Spinal cord (tissue), 10 donors: Measurements from ENCODE around the gene KCNJ10. TPM values are rescaled to one million over a fixed set of nuclear protein-coding genes. Genes with fewer than 3 reads are reported as not detected.

Experiments used
- DNase-seq, 6 donors: peaks; one replicate each; pipeline versions ENCODE4 v3.0.0 to v3.0.0-alpha.2; 2013 to 2015; ENCODE audit warnings: low spot score in 6 of 6, low read depth in 4 of 6
- H3K27ac ChIP-seq: one replicate; pipeline ENCODE4 v1.5.1; 2013; ENCODE audit warnings: low read depth, low read length, control low read depth
- H3K27me3 ChIP-seq: one replicate; pipeline ENCODE4 v1.6.1; 2013; ENCODE audit warnings: low read length; ENCODE audit not compliant: control insufficient read depth, insufficient read depth
- H3K36me3 ChIP-seq: one replicate; pipeline ENCODE4 v1.6.1; 2013; ENCODE audit warnings: low read length; ENCODE audit not compliant: control insufficient read depth, insufficient read depth
- H3K4me1 ChIP-seq: one replicate; pipeline ENCODE4 v1.6.1; 2013; ENCODE audit warnings: low read length; ENCODE audit not compliant: control insufficient read depth, insufficient read depth
- H3K4me3 ChIP-seq: one replicate; pipeline ENCODE4 v1.5.1; 2013; ENCODE audit warnings: low read depth, low read length, control low read depth
- H3K9me3 ChIP-seq: one replicate; pipeline ENCODE4 v1.6.1; 2013; ENCODE audit warnings: low read length; ENCODE audit not compliant: control insufficient read depth, insufficient read depth
- WGBS: methylation state at CpG from one replicate; pipeline ENCODE4 v1.1.5; 2013; ENCODE audit warnings: missing lambda C conversion rate; ENCODE audit not compliant: insufficient coverage; 5-methylcytosine and 5-hydroxymethylcytosine counted together
- polyA plus RNA-seq, 2 donors: library from polyadenylated mRNA; unstranded; fragments of 120-200 nt; gene quantifications; one replicate each; pipeline ENCODE4 v1.2.1, GENCODE V29; 2013; ENCODE audit not compliant: insufficient read length in 2 of 2
- total RNA-seq, 2 donors: library from RNA; depleted of rRNA in 1 of 2; stranded (reverse); fragments of 120-200 nt in 1 of 2; fragments of >200 nt in 1 of 2; gene quantifications; one replicate each; pipeline versions ENCODE4 v1.2.3 to v1.2.4, GENCODE V29; 2013 to 2014
- donor health status: healthy.

The KCNJ10 gene
- total and polyA plus RNA-seq, 4 donors: 14.9 to 81.6 (median 42.8) TPM

DNA sequence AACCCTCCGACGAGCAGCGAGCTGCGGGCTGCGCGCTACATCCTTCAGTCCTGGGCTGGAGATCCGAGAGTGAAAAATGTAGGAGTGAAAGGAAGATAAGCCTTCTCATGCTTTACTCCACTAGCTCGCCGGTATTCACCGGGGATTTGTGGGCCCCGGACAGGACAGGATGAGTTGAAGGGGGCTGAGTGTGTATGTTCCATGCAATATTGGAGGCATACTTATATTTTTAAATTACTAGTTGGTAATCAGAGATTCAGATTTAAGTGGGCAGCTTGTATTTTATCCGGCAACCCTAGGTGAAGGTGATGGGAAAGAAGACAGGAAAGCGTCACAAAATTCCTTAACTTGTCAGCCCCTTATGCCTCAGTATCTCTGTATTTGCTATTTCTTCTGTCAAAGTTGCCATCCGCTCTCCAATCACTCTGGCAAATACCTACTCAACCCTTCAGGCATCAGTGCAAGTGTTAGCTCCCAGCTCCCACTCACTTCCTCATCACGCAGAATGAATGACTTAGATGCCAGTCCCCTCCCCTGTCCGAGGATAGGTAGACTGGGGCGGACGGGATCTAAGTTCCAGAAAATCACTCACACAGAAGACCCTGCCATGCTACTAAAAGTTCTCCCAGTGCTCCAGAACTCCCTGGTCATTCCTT lies 37.7 kb downstream of the KCNJ10 start:
- 0% methylated on average over 1 of the region's 18 CpGs for WGBS
- Histone ChIP-seq H3K27me3 (no peaks in the 10 kb centered on the region), H3K4me1 (peaks cover 11% of the 10 kb centered on the region), H3K9me3 (no peaks in the 10 kb centered on the region), H3K36me3 (no peaks in the 10 kb centered on the region), H3K27ac (peak overlapping the region; percentile 78), H3K4me3 (peak overlapping the region; percentile 72)
- DNase-seq: peak in 2 of 6 donors; percentile 38 to 54

- Histone ChIP-seq H3K4me1 (peaks cover 11% of the 10 kb centered on the region), H3K4me3 (peak within 1 kb of the TSS; percentile 72), H3K36me3 (no peaks in the 10 kb centered on the region), H3K9me3 (no peaks in the 10 kb centered on the region), H3K27me3 (no peaks in the 10 kb centered on the region), H3K27ac (peak within 1 kb of the TSS; percentile 78)
- under 1% methylated on average over 43 of the region's 60 CpGs for WGBS
- peak; percentile 88 to 99 (median 96) for DNase-seq
Observed at GRCh38 chr1:160031365-160032164, 38.4 kb downstream of the KCNJ10 start, which contains the start of gene PIGM. Gene PIGM (minus strand): TSS chr1:160031990. CDS start chr1:160031739, 251 bp downstream.

GRCh38 chr1:160030657-160031364 lies 39.1 kb downstream of the KCNJ10 start:
- H3K4me1 ChIP-seq: peaks cover 11% of the 10 kb centered on the region
- H3K27ac ChIP-seq: no peak overlapping the region
- no peaks in the 10 kb centered on the region for H3K27me3 ChIP-seq
- peak in 3 of 6 donors; percentile 19 to 53 (median 27) for DNase-seq
- WGBS: 6% methylated on average over 18 of the region's 23 CpGs
- no peaks in the 10 kb centered on the region for H3K9me3 ChIP-seq
- peak overlapping the region; percentile 72 for H3K4me3 ChIP-seq
- no peaks in the 10 kb centered on the region for H3K36me3 ChIP-seq

DNA sequence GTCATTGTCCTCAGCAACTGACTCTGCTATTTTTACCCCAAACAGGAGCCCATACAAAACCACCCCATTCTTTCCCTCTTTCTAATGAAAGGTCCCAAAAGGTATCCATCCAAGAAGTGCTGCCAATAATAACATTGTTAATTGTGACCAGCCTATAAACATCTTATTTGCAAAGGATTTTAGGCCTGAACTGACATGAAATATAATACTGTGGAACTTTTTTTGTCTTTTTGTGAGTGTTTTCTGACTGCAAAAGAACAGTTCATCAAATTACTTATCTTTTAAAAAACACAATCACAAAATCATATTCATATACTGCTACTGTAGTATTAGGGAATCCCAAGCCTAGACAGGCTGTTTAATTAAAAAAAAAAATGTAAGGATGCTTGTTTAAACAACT lies 41.5 kb downstream of the KCNJ10 start:
- Histone ChIP-seq H3K4me1 (peaks cover 11% of the 10 kb centered on the region), H3K4me3 (no peak overlapping the region), H3K27ac (no peak overlapping the region), H3K27me3 (no peaks in the 10 kb centered on the region), H3K36me3 (no peaks in the 10 kb centered on the region), H3K9me3 (no peaks in the 10 kb centered on the region)
- DNase-seq: no peak

DNA sequence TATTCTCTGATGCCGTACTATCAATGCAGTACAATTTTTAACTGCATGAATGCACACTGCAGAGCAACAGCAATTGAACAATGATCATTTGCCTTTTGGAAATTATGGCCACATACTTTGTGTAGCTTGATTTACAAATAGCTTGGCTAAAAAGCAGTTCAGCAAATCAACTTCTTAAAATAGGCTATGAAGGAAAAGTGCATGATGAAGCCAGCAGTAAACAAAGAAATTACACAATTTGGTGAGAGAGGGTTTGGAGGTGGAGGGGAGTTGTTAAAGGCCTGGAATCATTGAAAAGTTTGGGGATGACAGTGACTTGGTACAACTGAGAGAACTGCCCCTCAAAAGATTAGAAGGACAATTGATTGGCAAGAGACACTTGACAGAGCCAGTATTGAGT lies 44.6 kb downstream of the KCNJ10 start:
- Histone ChIP-seq H3K36me3 (no peaks in the 10 kb centered on the region), H3K27me3 (no peaks in the 10 kb centered on the region), H3K9me3 (no peaks in the 10 kb centered on the region), H3K27ac (no peak overlapping the region), H3K4me1 (peaks cover 3% of the 10 kb centered on the region), H3K4me3 (no peak overlapping the region)
- 20% methylated on average over 1 of the region's 1 CpG for WGBS
- no peak for DNase-seq

DNA sequence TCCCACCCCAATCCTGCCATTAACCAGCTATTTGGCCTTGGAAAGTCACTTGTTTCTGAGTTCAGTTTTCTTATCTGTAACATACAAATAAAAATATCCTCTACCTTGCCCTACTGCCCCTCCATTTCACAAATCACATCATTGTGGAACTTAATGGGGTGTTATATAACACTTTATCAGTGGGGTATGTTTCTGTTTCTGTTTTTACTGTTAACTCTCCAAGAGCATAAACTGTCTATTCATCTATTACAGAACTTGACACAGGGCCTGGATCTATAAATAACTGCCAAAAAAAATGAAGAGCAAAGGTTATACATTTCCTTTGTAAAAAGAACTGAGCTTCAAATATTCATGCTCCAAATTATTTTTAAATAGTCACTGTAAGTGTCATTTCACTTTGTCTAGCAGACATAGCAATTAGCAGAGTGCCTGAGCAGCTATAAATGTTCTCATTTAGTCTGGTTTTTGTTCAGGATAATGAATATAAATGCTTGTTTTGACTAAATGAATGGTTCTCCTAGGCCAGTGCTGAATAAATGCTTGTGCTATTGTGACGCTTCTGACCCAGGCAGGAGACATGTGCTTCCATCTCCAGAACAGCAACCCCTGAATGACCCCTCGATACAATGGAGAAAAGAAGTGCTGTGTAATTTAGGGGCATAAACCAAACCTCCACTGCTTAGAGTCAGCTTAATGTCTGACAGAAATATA lies 45.6 kb downstream of the KCNJ10 start:
- Histone ChIP-seq H3K27me3 (no peaks in the 10 kb centered on the region), H3K9me3 (no peaks in the 10 kb centered on the region), H3K4me1 (no peaks in the 10 kb centered on the region), H3K36me3 (no peaks in the 10 kb centered on the region), H3K27ac (peak overlapping the region; percentile 16), H3K4me3 (no peak overlapping the region)
- peak in 2 of 6 donors; percentile 59 to 68 for DNase-seq
- WGBS: no CpG with 5 or more reads among the region's 2 CpGs

DNA sequence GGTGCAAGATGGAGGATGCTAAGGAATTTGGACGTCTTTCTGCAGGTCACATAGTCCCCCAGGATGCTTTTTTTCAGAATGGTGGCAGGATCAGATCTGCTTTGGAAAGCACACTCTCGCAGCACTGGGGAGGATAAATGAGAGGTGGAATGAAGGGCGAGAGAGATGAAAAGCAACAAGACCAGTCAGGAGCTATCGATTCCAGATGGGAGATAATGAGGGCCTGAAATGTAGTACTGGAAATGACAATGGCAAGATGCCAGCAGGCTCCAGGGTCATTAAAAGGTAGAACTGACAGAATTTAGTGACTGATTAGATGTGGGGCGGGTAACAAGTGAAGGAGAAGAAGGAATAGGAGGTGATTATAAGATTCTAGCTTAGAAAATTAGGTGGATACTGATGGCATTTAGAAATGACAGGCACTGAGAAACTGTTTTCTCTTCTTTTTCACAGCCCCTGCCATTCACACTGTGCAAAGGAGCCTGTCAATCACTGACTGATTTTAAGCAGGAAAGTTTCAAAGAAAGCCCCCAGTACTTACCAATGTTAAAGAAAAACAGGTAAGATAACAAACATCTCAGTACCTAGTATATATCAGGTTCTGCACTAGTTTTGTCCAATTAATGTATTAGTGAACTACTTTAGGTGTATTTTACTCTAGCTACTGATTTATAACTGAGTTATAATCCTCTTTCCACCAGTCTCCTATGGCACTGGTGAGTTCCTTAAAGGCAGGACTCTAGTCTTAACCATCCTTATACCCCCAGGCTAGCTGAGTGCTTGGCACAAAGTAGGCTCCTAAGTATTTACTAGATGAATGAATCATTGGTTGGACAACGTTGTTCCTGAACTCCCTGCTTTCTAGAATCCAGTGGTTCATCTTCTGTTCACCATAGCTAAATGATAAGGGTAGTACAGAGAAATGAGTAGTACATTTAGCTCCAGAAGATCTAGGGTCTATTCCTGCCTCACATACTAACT lies 47.3 kb downstream of the KCNJ10 start:
- 36% methylated on average over 5 of the region's 6 CpGs for WGBS
- H3K27ac ChIP-seq: no peak overlapping the region
- no peaks in the 10 kb centered on the region for H3K9me3 ChIP-seq
- H3K27me3 ChIP-seq: no peaks in the 10 kb centered on the region
- DNase-seq: peak in 1 of 6 donors; percentile 70
- H3K36me3 ChIP-seq: no peaks in the 10 kb centered on the region
- no peaks in the 10 kb centered on the region for H3K4me1 ChIP-seq
- H3K4me3 ChIP-seq: no peak overlapping the region

GRCh38 chr1:160021376-160022074 lies 48.4 kb downstream of the KCNJ10 start:
- Histone ChIP-seq H3K36me3 (no peaks in the 10 kb centered on the region), H3K27me3 (no peaks in the 10 kb centered on the region), H3K4me1 (no peaks in the 10 kb centered on the region), H3K27ac (no peak overlapping the region), H3K9me3 (no peaks in the 10 kb centered on the region), H3K4me3 (no peak overlapping the region)
- no peak for DNase-seq
- 78% methylated on average over 2 of the region's 5 CpGs for WGBS
